GM18951 (cell line): Measurements from ENCODE around the gene MAEL.
"Not testable (repeated sequence)": the region's sequence is repeated elsewhere in the genome, so short reads cannot be mapped to it uniquely, and the experiment has no call there.

Experiments
- POLR2A ChIP-seq: IDR thresholded peaks from 4 replicates; pipeline ENCODE4 v1.6.1; 2011; ENCODE audit warnings: mild to moderate bottlenecking; ENCODE audit not compliant: insufficient read length, insufficient read depth; ENCODE audit errors: extremely low read depth
- in situ Hi-C: fragments of 300-500 bp; cut with MboI; formaldehyde crosslinking; loops from one replicate; pipeline ENCODE4 v1.12.0; 2022; ENCODE audit warnings: low sequenced_read_pairs, mixed read lengths, inconsistent platforms; ENCODE audit not compliant: unreplicated experiment

The MAEL gene

DNA sequence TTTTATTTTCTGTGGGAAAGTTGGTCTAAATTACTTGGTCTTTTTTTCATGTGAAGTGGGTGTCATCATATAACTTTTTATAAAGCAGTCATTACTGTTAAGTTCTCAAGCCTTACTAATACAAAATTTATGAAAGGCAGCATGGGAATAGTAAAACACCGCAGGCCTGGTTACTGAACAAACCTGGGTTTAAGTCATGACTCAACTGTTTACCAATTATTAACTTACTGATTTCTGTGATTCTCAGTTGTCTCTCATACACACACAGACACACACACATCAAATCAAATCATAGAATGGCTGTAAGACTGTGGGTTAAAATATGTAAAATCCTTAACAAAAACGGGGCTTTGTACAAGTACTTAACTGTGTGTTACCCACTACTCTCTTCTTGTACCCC lies 14.6 kb downstream of the MAEL start:
- in situ Hi-C loops = no loop called here
- TF ChIP-seq POLR2A = no peak

DNA sequence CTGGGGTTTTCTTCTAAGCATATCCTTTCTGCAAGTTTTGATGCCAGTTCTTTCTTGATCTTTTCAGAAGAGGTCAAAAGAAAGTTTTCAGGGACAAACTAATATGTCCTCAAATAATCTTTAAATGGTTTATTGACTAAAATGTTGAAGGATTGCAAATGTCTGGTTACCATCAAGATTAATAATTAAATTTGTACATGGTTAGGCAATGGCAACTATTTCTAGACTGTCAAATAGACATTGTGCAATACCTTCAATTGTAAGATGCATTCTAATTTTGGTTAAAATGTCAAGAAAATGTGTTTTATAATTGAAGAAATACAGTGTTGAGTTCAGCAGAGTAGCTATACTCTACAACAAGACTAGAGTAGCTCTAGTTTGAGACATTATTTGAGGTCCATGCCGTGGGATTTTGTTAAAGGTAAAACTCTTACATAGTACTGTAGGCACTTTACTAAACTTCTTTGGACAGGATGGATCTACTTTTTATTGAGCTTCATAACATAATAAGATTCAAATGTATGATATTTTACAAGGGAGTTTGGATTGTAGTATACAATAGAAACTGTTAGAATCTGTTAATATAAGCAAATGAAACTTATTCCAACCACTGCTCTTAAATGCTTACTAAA lies 22.6 kb downstream of the MAEL start:
- in situ Hi-C loops = no loop called here
- TF ChIP-seq POLR2A = no peak

DNA sequence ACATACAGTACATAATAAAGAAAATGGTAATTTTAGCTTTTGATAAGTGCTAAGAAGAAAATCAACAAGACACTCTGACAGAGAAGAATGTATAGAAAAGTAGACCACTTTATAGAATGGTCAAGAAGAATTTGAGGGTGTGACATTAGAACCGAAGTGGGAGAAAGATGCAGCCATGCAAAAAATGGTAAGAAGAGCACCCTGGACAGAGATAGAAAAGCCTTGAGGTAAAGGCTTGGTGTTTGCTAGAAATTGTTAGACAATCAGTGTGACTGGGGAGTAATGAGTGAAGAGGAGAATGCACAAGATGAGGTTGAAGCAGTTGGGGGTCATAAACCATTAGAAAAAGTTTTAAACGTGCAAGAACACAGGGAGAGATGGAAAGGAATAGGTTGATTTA lies 23.5 kb downstream of the MAEL start:
- no peak for TF ChIP-seq POLR2A
- in situ Hi-C loops = no loop called here

DNA sequence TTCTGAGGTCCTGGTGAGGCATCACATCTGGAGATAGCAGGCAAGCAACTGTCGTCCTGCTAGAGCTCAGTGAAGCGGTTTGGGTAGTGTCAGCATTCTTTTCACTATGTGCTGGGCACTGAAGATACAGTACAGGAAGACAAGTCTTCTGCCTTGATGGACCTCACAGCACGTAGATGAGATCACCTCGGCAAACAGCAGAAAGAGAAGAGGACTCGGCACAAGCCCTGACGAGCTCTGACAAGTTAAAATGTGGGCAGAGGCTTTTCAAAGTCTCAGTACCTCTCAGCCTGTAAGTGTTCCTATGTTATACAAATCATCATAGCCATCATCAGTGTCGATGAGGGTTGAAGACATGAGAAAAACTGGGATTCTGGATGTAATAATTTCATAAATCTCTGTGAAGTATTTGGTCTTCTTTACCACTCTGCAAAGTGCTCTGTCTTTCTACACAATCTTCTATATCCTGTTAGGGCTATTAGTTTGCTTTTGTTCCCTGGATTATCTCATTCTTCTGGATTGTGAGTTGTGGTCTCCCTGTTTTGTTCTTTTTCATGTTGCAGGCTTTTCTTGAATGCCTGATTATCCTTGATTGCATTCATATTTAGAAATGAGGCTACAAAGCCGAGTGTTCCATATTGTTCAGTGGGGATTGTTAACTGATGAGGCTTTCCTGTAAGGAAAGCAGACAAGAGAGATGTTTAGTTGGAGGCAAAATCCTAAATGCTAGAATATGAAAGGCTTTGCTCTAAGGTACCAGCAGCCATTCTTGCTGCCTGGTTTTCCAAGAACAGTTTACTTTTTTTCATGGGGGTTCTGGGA lies 24.2 kb downstream of the MAEL start:
- no peak for TF ChIP-seq POLR2A
- in situ Hi-C loops = no loop called here

DNA sequence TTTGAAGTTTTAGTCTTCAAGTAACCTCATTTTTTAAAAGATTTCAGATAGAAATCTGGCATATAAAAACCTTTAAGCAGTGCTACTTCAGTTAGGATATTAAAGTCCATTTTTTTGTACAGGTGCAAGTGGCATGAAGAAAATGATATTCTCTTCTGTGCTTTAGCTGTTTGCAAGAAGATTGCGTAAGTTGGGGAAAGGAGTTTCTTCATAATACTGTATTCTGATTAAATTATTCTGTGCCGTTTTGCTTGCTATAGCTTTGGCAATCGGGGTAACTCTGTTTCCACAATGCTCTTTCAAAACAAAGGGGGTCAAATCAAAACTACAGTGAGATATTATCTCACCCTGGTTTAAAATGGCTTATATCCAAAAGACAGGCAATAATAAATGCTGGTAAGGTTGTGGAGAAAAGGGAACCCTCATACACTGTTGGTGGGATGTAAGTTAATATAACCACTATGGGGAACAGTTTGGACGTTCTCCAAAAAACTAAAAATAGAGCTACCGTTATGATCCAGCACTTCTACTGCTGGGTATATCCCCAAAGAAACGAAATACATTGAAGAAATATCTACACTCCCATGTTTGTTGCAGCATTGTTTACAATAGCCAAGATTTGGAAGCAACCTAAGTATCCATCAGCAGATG lies 27.1 kb downstream of the MAEL start:
- in situ Hi-C loops = no loop called here
- no peak for TF ChIP-seq POLR2A

DNA sequence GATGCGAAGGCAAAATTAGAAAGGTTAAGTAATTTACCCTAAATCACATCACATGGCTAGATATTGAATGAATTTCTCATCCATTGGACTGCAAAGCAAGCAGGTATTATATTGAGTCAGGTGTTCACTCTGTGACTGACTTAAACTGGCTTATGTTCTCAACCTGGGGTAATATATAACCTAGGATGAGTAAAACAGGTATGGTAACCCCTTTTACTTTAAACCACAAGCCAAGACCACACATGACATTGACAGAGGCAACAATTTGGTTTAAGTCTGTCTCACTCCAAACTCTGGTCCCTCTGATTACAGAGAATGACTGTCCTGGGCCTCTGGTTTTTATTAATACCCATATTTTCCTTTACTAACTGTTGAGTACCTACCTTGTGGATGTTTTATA lies 33.3 kb downstream of the MAEL start:
- no peak for TF ChIP-seq POLR2A
- in situ Hi-C loops = no loop called here

DNA sequence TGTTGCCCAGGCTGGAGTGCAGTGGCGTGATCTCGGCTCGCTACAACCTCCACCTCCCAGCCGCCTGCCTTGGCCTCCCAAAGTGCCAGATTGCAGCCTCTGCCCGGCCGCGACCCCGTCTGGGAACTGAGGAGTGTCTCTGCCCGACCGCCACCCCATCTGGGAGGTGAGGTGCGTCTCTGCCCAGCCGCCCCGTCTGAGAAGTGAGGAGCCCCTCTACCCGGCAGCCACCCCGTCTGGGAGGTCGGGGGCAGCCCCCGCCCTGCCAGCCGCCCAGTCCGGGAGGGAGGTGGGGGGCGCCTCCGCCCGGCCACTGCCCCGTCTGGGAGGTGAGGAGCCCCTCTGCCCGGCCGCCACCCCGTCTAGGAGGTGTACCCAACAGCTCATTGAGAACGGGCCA lies 40.5 kb downstream of the MAEL start:
- in situ Hi-C loops = not testable (repeated sequence)

DNA sequence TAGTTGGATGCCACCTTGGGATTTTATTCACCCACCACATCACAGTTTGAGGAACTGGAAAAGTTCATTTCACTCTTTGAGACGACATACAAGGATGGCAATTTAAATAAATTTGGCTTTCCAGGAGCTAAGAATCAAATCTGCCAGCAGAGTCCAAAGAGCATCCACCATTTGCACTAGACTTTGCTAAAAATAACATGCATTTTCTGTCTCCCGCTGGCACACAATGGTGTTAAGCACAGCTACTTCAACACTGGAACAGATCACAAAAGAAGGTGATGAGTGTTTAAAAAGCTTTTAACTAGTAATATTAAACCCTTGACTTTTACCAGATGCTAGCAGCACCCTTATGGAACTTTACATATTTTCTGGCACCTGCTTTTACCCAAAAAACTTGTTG lies 44.6 kb downstream of the MAEL start:
- TF ChIP-seq POLR2A = no peak
- in situ Hi-C loops = no loop called here

DNA sequence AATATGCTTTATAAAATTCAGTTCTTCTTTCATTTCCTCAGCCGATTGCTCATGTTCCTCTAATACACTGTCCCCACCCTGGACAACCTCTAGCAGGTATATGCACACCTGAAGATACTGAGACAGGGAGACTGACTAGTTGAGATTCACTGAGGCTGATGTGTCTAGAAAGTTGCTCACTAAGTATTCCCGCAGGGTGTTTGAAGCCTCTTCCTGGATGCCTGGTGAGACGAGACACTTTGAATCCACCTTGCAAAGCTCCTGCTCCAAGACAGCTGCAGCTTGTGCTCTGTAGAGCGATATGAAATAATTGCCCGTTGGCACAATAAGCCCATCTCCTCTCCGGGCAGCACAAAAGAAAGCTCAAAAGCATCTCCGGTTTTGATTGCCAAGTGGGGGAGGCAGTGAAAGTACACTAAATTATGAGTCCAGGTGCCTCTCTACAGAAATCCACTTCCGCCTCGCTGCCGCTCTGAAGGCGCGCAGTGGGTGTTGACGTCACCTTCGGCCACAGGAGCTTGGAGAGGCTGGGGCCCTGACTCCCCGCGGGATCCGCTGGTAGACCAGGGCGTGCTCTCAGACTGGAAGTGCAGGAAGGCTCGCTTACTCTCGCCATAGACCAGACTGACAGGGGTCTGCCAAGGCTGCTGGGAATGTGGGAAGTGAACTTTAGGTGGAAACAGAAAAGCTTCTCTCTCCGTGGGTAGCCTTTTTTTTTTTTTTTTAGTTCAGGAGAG lies 54.8 kb downstream of the MAEL start:
- in situ Hi-C loops = no loop called here
- TF ChIP-seq POLR2A = peak; percentile 12

DNA sequence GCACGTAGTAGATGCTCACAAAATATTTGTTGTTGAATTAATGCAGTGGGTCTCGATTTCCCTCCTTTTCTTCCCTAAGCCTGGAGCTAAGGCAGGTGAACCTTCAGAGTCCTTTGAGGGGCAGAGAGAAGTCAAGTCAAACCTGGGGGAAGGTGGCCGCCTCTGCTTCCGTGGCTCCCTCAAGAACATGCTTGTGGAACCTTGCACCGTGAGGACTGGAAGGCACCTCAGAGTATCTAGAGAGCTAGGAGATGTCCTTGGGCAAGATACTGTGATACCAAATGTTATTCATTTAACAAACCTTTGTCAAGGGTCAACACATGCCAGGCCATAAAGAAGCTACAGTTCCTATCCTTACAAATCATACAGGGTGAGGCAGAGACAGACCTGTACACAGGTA lies 62.8 kb downstream of the MAEL start:
- TF ChIP-seq POLR2A = no peak
- in situ Hi-C loops = no loop called here

DNA sequence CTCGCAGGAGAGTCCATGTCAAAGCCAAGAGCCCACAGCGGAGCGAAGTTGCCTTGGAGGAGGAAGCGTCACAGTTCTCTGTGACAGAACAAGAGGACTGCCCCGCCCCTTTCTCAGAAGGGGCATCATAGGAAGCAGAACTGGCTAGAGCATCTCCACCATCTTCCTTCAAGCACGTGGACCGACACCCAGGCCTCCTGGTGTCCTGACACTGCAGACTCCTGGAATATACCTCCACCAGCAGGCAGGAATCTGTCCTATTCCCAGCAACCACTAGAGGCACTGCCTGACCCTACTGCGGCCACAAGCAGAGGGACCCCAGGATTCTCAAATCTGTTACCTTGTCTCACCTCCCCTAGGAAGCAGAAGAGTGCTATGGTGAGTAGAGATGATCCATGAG lies 63.3 kb downstream of the MAEL start:
- no peak for TF ChIP-seq POLR2A
- in situ Hi-C loops = no loop called here

DNA sequence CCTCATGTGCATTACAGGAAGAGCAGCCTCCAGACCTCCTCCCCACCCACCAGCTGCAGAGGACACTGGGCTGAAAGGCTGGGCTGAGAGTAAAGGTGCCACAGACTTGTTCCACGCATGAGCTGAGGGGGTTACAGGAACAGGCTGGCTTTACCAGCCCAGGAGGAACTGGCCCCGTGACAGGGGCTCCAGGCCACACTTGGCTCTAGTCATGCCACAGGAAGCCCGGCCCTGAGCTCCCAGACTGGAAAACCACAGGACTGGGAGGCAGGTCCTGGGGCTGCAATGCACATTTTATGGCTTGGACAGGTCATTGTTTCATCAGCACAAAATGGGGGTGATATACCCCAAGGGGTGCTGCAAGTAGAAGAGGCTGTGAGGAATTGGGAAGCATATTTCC lies 65.5 kb downstream of the MAEL start:
- in situ Hi-C loops = no loop called here
- no peak for TF ChIP-seq POLR2A

DNA sequence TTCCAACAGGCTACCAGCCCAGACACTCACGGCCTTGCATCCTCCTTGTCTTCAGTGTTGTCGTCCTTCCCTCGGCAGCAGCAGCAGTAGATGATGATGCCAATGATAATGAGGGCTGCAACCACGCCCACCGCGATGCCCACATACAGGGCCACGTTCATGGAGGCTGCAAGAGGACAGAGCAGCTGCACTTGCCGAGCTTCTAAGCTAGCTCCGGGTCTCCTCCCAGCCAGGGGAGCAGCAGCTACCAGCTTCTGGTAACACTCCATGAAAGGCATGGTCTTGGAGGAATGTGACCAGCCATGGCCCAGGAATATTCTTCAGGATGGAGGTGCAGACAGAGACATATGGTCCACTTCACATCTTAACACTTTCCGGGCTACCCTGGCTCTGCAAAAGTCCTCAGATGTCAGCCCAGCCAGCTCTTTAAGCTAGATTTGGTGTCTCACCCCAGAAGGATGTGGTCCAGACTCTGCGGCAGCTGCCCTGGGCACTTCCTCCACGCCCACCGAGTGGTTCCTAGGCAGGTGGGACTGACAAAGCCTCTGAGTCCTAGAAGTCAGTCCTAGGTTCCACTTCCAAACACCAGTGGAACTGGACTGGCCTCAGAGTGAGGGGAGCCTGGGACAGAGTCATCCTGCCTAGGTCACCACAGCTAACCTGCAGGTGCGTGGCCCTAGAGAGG lies 66.0 kb downstream of the MAEL start:
- in situ Hi-C loops = no loop called here
- TF ChIP-seq POLR2A = no peak
